ENCODE measurements around the gene TNFRSF4. TPM values are rescaled to one million over a fixed set of nuclear protein-coding genes. Genes with fewer than 3 reads are reported as not detected.
A peak's percentile ranks its signal among the peaks of the same experiment; 100 is the strongest.

Gene TNFRSF4
- total and polyA plus RNA-seq, 2 of the 8 experiments (the other 6 are each of a cell fraction or from before 2014, with no cell fraction given), result 0.06 TPM; not detected in 1

GRCh38 chr1:1262758-1263157, 48.8 kb upstream of the TNFRSF4 start:
- H3K4ac ChIP-seq (replicated peaks; ENCODE audit: insufficient read length, low read depth, low read length), result no peak overlapping the region
- CTCF ChIA-PET (ENCODE audit: partially characterized antibody), result interaction anchor here (1.4 to 2.7 kb wide), 5 partner anchors 7 to 199 kb away, joined by 3 to 8 read pairs (median 7); no protein-coding TSS in a partner anchor
- peaks cover 18% of the 10 kb centered on the region for H3K79me1 ChIP-seq (ENCODE audit: low read depth, low read length)
- no peak overlapping the region for H3K4me2 ChIP-seq (ENCODE audit: insufficient read depth in 1 of 2, low read depth in 2 of 2, low read length in 2 of 2)
- H3K4me3 ChIP-seq (ENCODE audit: extremely low read depth in 1 of 4, insufficient read depth in 2 of 4, low read depth in 3 of 4, low read length in 4 of 4), result no peak overlapping the region
- H3K79me2 ChIP-seq (ENCODE audit: control insufficient read depth in 1 of 2, insufficient read depth in 2 of 2, low read length in 2 of 2), result peaks cover 0 to 13% of the 10 kb centered on the region in 2 experiments; a peak in 2 of 4 replicates
- no peak overlapping the region for H2BK120ac ChIP-seq (replicated peaks; ENCODE audit: low read depth, low read length)
- TF ChIP-seq CEBPB (IDR thresholded peaks at IDR 0.05; ENCODE audit: low read depth, low read length) (0 out of 2 replicates have a peak, but pooled peaks have one; percentile 29), HDAC6 (IDR thresholded peaks at IDR 0.05; ENCODE audit: low read depth, low read length) (no peak)
- H2AFZ ChIP-seq (ENCODE audit: low read length), result no peak overlapping the region
- H2BK12ac ChIP-seq (ENCODE audit: low read depth, low read length), result no peak overlapping the region
- peaks cover 0 to 8% (median 2%) of the 10 kb centered on the region in 4 experiments; a peak in 5 of 7 replicates for H3K4me1 ChIP-seq (replicated peaks in 1 of 4; ENCODE audit: control insufficient read depth in 3 of 4, insufficient read depth in 4 of 4, low read length in 3 of 4)
- no peak overlapping the region for H4K91ac ChIP-seq (replicated peaks; ENCODE audit: insufficient read length, low read length)
- peaks cover 13 to 35% of the 10 kb centered on the region in 2 experiments for H4K20me1 ChIP-seq (replicated peaks in 1 of 2; ENCODE audit: control insufficient read depth in 1 of 2, insufficient read depth in 2 of 2, low read length in 2 of 2)
- peaks cover 15 to 37% (median 24%) of the 10 kb centered on the region in 4 experiments for H3K36me3 ChIP-seq (ENCODE audit: control insufficient read depth in 2 of 4, insufficient read depth in 4 of 4, low read length in 3 of 4)
- H2BK20ac ChIP-seq (ENCODE audit: low read length), result no peak overlapping the region
- H2BK15ac ChIP-seq (ENCODE audit: low read length), result no peak overlapping the region
- H3K14ac ChIP-seq (ENCODE audit: insufficient read length), result no peak overlapping the region
- no peaks in the 10 kb centered on the region for H3K23me2 ChIP-seq (ENCODE audit: low read depth, low read length)
- H3K18ac ChIP-seq (ENCODE audit: extremely low read depth, low read length), result no peak overlapping the region
- FAIRE-seq, result no peak
- H3K27ac ChIP-seq (ENCODE audit: low read depth, low read length), result no peak overlapping the region
- H3K9me3 ChIP-seq (ENCODE audit: insufficient read depth in 2 of 2, low read depth in 1 of 2, low read length in 1 of 2), result no peaks in the 10 kb centered on the region
- H3K56ac ChIP-seq (replicated peaks; ENCODE audit: insufficient read length, low read depth, low read length), result no peak overlapping the region
- H4K8ac ChIP-seq (ENCODE audit: extremely low read depth, insufficient read depth, low read length), result no peak overlapping the region
- DNase-seq (ENCODE audit: low read depth in 1 of 2, low spot score in 2 of 2), result no peak
- no peak overlapping the region for H2AK5ac ChIP-seq (ENCODE audit: low read depth, low read length)
- H3K23ac ChIP-seq (ENCODE audit: insufficient read length), result no peak overlapping the region
- H3K9ac ChIP-seq (replicated peaks in 1 of 4; ENCODE audit: extremely low read depth in 1 of 4, low read depth in 3 of 4, low read length in 3 of 4), result no peak overlapping the region
- POLR2A ChIA-PET (ENCODE audit: partially characterized antibody), result interaction anchor here (1.6 to 3.9 kb wide), 2 partner anchors 9 to 11 kb away, joined by 4 to 16 read pairs; partner anchors contain the start of gene UBE2J2
- no peak overlapping the region for H4K5ac ChIP-seq (ENCODE audit: insufficient read length, low read depth, low read length)
- no peaks in the 10 kb centered on the region for H3K27me3 ChIP-seq (replicated peaks in 1 of 4; ENCODE audit: control insufficient read depth in 3 of 4, extremely low read depth in 1 of 4, insufficient read depth in 3 of 4, low read length in 3 of 4)
- H2BK5ac ChIP-seq (ENCODE audit: low read depth, low read length), result no peak overlapping the region
- WGBS, 2 experiments (ENCODE audit: extremely low coverage in 1 of 2, insufficient coverage in 1 of 2, insufficient read length in 1 of 2, insufficient replicate concordance in 2 of 2, low coverage in 1 of 2, low lambda C conversion rate in 2 of 2, missing lambda C conversion rate in 1 of 2), result 99% methylated on average over 8 of the region's 8 CpGs; no CpG with 5 or more reads in 1 of the 2 experiments
